ENCODE data around the gene SULT1C2. TPM values are rescaled to one million over a fixed set of nuclear protein-coding genes. Genes with fewer than 3 reads are reported as not detected.

Gene SULT1C2
- total and polyA plus RNA-seq, 2 of the 8 experiments (the other 6 are each of a cell fraction or from before 2014, with no cell fraction given) = 2.2 to 2.8 TPM

DNA sequence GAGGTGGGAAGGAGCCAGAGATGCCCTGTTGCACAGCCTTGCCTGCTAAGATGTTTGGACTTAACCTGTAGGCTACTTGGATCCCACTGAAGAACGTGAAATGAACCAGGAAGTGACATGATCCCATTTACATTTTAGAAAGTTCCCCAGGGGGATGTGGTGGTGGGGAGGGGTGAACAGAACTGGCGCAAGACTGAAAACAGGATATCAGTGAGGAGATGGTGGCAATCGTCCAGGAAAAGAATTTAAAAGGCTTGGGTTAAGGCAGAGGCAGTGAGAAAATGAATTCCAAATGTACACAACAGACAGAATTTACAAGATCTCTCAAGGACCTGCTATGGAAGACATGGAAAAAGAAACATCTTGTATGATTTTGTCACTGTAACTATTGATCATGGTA, 42.3 kb downstream of the SULT1C2 start:
- Histone ChIP-seq H2BK5ac (ENCODE audit: low read depth, low read length) (no peak overlapping the region), H3K9ac (replicated peaks in 1 of 4; ENCODE audit: extremely low read depth in 1 of 4, low read depth in 3 of 4, low read length in 3 of 4) (no peak overlapping the region), H3K4me3 (ENCODE audit: extremely low read depth in 1 of 4, insufficient read depth in 2 of 4, low read depth in 3 of 4, low read length in 4 of 4) (no peak overlapping the region), H2BK20ac (ENCODE audit: low read length) (no peak overlapping the region), H3K18ac (ENCODE audit: extremely low read depth, low read length) (no peak overlapping the region), H2BK120ac (replicated peaks; ENCODE audit: low read depth, low read length) (no peak overlapping the region), H3K4me2 (ENCODE audit: insufficient read depth in 1 of 2, low read depth in 2 of 2, low read length in 2 of 2) (no peak overlapping the region), H2BK15ac (ENCODE audit: low read length) (no peak overlapping the region), H2AK5ac (ENCODE audit: low read depth, low read length) (no peak overlapping the region), H3K27me3 (replicated peaks in 1 of 4; ENCODE audit: control insufficient read depth in 3 of 4, extremely low read depth in 1 of 4, insufficient read depth in 3 of 4, low read length in 3 of 4) (no peaks in the 10 kb centered on the region), H4K20me1 (replicated peaks in 1 of 2; ENCODE audit: control insufficient read depth in 1 of 2, insufficient read depth in 2 of 2, low read length in 2 of 2) (no peaks in the 10 kb centered on the region), H3K56ac (replicated peaks; ENCODE audit: insufficient read length, low read depth, low read length) (no peak overlapping the region), H4K8ac (ENCODE audit: extremely low read depth, insufficient read depth, low read length) (no peak overlapping the region), H4K91ac (replicated peaks; ENCODE audit: insufficient read length, low read length) (no peak overlapping the region), H3K79me2 (ENCODE audit: control insufficient read depth in 1 of 2, insufficient read depth in 2 of 2, low read length in 2 of 2) (no peaks in the 10 kb centered on the region), H2AFZ (ENCODE audit: low read length) (no peak overlapping the region; the same call in 1 of the 2 replicates), H3K14ac (ENCODE audit: insufficient read length) (no peak overlapping the region), H3K79me1 (ENCODE audit: low read depth, low read length) (no peaks in the 10 kb centered on the region), H3K23ac (ENCODE audit: insufficient read length) (no peak overlapping the region), H4K5ac (ENCODE audit: insufficient read length, low read depth, low read length) (no peak overlapping the region), H3K27ac (ENCODE audit: low read depth, low read length) (no peak overlapping the region), H3K4me1 (replicated peaks in 1 of 4; ENCODE audit: control insufficient read depth in 3 of 4, insufficient read depth in 4 of 4, low read length in 3 of 4) (no peaks in the 10 kb centered on the region), H3K23me2 (ENCODE audit: low read depth, low read length) (no peaks in the 10 kb centered on the region), H3K4ac (replicated peaks; ENCODE audit: insufficient read length, low read depth, low read length) (no peak overlapping the region), H3K36me3 (ENCODE audit: control insufficient read depth in 2 of 4, insufficient read depth in 4 of 4, low read length in 3 of 4) (no peaks in the 10 kb centered on the region), H3K9me3 (ENCODE audit: insufficient read depth in 2 of 2, low read depth in 1 of 2, low read length in 1 of 2) (no peaks in the 10 kb centered on the region), H2BK12ac (ENCODE audit: low read depth, low read length) (no peak overlapping the region)
- POLR2A ChIA-PET (ENCODE audit: partially characterized antibody) = no interaction called here
- 86% methylated on average over 3 of the region's 3 CpGs; no CpG with 5 or more reads in 1 of the 2 experiments for WGBS, 2 experiments (ENCODE audit: extremely low coverage in 1 of 2, insufficient coverage in 1 of 2, insufficient read length in 1 of 2, insufficient replicate concordance in 2 of 2, low coverage in 1 of 2, low lambda C conversion rate in 2 of 2, missing lambda C conversion rate in 1 of 2)
- FAIRE-seq (no peak), DNase-seq (ENCODE audit: low read depth in 1 of 2, low spot score in 2 of 2) (no peak)
- CTCF ChIA-PET (ENCODE audit: partially characterized antibody) = no interaction called here
- no peak for TF ChIP-seq TEAD4 (IDR thresholded peaks at IDR 0.05; ENCODE audit: low read depth, low read length)
- TF ChIP-seq, protein P1, sequence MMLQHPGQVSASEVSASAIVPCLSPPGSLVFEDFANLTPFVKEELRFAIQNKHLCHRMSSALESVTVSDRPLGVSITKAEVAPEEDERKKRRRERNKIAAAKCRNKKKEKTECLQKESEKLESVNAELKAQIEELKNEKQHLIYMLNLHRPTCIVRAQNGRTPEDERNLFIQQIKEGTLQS (IDR thresholded peaks at IDR 0.05; ENCODE audit: insufficient read depth, low read depth, low read length) = no peak
- no peak for TF ChIP-seq ASH2L (IDR thresholded peaks at IDR 0.05; ENCODE audit: low read length)
- TF ChIP-seq ZNF274 (IDR thresholded peaks at IDR 0.05; ENCODE audit: borderline replicate concordance, extremely low read depth, low read length) = no peak
- no peak for TF ChIP-seq YY1 (IDR thresholded peaks at IDR 0.05; ENCODE audit: low read depth, low read length)
- TF ChIP-seq SP2 (IDR thresholded peaks at IDR 0.05; ENCODE audit: low read length) = no peak
- TF ChIP-seq KDM1A (IDR thresholded peaks at IDR 0.05; ENCODE audit: borderline replicate concordance, low read length) = no peak
- TF ChIP-seq MAFK (IDR thresholded peaks at IDR 0.05; ENCODE audit: low read depth, low read length) = no peak
- TF ChIP-seq RBBP5 (IDR thresholded peaks at IDR 0.05; ENCODE audit: borderline replicate concordance, low read depth, low read length) = no peak
- no peak for TF ChIP-seq KDM4A (IDR thresholded peaks at IDR 0.05; ENCODE audit: low read depth, low read length, severe bottlenecking)
- TF ChIP-seq HDAC2 (IDR thresholded peaks at IDR 0.05; ENCODE audit: borderline replicate concordance in 1 of 2, low read depth in 2 of 2, low read length in 2 of 2) = no peak
- TF ChIP-seq SP4 (IDR thresholded peaks at IDR 0.05; ENCODE audit: low read length) = no peak
- TF ChIP-seq BACH1 (IDR thresholded peaks at IDR 0.05; ENCODE audit: low read length) = no peak
- no peak for TF ChIP-seq RNF2 (IDR thresholded peaks at IDR 0.05; ENCODE audit: borderline replicate concordance, low read depth, low read length, missing control alignments, poor library complexity, severe bottlenecking)
- TF ChIP-seq TBP (IDR thresholded peaks at IDR 0.05; ENCODE audit: low read depth, low read length) = no peak

Data from H1 (cell line).